CD4-positive, alpha-beta T cell treated with Interleukin-15 for 1 hour (primary cell): ENCODE data around the gene POMGNT2.
"Not testable (repeated sequence)": the region's sequence is repeated elsewhere in the genome, so short reads cannot be mapped to it uniquely, and the experiment has no call there.

Experiments
- DNase-seq: peaks from one replicate; pipeline ENCODE4 v3.0.0-alpha.2; 2020

The POMGNT2 gene

GRCh38 chr3:43075904-43076661 lies 29.8 kb downstream of the POMGNT2 start:
- DNase-seq: no peak

DNA sequence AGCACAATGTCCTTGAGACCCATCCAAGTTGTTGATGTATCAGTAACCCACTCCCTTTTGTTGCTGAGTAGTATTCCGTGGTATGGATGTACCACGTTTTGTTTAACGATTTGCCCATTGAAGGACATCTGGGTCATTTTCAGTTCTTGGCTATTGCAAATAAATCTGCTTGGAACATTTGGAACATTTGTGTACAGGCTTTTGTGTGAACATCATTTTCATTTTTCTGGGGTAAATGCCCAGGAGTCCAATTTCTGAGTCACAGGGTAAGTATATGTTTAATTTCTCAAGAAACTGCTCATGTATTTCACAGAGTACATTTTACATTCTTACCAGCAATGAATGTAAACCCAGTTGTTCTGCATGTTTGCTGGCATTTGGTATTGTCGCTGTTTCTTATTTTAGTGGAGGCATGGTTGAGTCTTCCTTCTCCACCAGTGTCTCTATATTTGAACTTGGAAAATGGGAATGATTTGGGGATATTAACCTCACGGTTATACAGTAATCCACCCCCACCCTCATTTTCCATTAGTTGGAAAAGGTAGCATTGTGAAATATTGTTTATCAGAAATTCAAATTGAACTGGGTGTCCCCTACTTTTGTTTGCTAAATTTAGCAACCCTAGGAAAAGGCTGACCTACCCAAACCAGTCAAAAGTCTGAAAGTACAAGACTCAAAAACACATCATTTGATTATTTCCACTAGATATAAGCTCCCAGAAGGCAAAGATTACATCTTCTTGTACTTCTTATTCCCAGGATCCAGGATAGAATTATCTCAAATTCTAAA lies 30.8 kb downstream of the POMGNT2 start:
- no peak for DNase-seq

DNA sequence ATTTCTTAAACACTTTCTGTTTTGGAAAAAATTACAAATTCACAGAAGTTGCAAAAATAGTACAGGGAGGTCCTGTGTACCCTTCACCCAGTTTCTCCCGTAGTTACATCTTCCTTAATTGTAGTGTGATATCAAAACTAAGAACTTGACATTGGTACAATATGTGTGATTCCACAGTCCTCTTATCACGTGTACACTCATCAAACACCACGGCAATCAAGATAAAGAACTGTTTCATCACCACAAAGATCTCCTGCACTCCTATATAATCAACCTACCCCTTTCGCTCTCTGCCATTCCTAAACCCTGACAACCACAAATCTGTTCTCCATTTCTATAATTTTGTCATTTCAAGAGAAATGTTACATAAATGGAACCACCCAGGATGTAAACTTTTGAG lies 31.4 kb downstream of the POMGNT2 start:
- no peak for DNase-seq

GRCh38 chr3:43073836-43074220 lies 32.1 kb downstream of the POMGNT2 start:
- no peak for DNase-seq

- DNase-seq: no peak
Observed at GRCh38 chr3:43073116-43073835, 32.6 kb downstream of the POMGNT2 start.

GRCh38 chr3:43072361-43072760 lies 33.5 kb downstream of the POMGNT2 start:
- no peak for DNase-seq

DNA sequence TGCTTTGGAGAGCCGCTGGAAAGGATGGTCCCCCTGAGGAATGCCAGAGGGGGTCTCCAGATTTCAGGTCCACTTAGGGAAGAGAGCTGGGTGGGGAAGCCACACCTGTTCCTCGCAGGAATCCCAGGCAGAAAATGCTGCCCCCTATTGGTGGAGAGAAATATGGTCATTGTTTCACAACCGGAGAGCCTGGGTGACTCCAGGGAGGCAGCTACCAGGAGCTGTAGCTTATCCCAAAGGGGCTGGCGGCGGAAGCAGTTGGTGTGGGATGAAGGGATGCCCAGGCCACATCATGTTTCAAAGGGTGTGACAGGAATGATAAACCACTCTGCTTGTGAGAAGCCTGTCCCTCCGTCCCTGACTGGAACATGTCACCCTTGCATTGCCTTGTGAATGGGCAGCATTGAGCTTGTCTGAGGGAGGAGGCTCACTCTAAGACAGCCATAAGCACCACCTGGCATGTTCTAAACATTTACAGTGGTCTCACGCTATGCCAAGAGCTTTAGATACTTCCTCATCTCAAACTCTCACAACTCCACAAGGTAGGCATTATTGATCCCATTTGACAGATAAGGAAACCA lies 34.5 kb downstream of the POMGNT2 start:
- DNase-seq: no peak

- DNase-seq: not testable (repeated sequence)
Observed at GRCh38 chr3:43070670-43071069, 35.2 kb downstream of the POMGNT2 start.

- no peak for DNase-seq
Observed at GRCh38 chr3:43063114-43063513, 42.8 kb downstream of the POMGNT2 start.

DNA sequence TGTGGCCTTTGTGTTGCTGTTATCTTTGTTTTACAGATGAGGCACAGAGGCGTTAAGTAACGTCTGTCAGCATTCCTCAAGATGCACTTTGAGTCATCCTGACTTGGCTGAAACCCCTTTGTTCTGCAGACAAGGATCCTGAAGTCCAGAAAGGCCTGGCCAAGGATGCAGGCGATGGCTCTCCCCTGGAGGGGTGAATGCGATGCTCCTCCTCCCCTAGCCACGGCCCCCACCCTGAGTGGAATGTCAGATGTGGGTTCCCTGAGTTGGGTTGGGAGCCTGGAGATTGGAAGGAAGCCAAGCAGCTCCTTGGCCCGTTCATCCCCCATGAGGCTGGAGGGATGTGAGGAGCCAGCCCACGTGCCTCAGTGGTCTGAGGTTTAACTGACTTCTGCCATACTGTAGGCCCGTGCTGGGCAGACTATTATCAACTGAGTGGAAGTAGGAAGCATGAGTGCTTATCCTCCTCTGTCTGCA lies 43.3 kb downstream of the POMGNT2 start:
- DNase-seq: no peak

DNA sequence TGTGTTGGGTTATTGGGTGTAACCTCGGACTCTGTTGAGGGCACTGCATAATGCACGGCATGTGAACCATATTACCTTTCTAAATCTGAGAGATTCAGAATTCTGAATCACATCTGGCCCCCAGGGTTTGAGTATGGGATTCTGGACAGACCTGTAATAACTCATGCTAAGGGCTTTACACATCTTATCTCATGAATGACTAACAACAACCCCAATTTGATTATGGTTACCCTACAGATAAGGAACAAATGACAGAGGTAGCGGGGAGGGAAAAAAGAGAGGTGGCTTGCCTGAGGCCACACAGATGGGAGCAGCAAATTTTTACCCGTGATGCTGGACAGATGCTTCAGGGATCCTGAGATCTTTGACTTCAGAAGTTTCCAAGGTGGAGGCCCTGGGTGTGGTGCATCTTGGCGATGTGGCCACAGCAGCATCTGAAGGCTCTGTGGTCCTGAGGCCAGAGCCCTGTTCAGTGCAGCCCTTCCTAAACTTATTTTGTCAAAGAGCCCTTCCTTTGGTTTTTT lies 43.8 kb downstream of the POMGNT2 start:
- no peak for DNase-seq

DNA sequence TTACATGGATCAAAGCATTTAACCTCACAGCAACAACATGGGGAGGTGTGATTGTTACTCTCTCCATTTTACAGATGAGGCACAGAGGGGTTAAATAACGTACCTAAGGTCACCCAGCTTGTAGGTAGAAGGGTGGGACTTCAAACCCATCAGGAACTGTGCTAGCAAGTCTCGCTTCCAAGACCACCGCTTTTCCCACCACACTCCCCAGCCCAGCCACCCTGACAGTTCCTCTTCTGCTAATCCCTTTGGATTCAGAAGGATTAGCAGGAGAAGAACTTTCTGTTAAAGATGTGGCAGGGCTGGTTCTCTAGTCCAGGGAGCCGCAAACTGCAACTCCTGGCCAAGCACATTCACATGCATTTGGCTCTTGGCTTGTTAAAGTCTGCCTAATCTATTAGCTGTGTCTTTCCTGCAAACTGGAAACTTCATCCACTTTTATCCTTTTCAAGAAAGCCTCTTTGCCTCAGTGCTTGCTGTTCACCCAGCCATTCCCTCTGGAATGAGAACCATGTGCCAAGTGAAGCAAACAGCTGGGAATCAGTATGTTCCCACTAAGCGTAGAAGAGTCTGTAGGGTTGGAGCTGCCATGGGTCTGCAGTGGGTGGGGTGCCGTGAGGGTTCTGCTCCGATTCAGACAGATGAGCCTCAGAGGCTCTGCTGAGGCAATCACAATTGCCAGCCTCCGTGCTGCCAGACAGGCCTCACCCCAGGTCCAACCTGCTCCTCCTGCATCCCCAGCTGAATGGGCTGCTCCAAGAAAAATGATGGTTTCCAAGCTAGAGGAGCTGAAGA lies 44.6 kb downstream of the POMGNT2 start:
- no peak for DNase-seq

GRCh38 chr3:43059456-43059855 lies 46.4 kb downstream of the POMGNT2 start:
- DNase-seq: no peak

GRCh38 chr3:43055806-43056770 lies 49.8 kb downstream of the POMGNT2 start:
- DNase-seq: no peak

GRCh38 chr3:43055393-43055792 lies 50.5 kb downstream of the POMGNT2 start:
- DNase-seq: no peak

DNA sequence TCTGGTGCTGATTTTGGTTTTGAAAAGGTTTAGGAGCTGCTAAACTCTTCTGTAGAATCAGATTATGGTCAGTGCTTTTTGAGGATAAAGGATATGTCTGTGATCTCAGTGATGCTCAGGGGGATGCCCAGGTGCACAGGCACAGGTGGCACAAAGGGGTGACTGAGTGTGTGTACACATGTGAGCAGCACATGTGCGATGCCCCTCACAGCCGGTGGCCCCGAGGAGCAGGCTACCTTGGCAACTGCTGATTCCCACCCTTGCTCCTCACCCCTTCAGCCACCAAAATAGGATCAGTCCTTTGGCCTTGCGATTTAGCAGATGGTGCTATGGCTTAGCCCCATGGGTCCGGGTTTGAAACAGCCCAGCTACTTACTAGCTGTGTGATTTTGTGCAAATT lies 51.1 kb downstream of the POMGNT2 start:
- DNase-seq: no peak

- no peak for DNase-seq
Observed at GRCh38 chr3:43053291-43053690, 52.6 kb downstream of the POMGNT2 start.

GRCh38 chr3:43048470-43048869 lies 57.4 kb downstream of the POMGNT2 start:
- no peak for DNase-seq

- DNase-seq: no peak
Observed at GRCh38 chr3:43046583-43046982, 59.3 kb downstream of the POMGNT2 start.

- not testable (repeated sequence) for DNase-seq
Observed at GRCh38 chr3:43045079-43045478, 60.8 kb downstream of the POMGNT2 start.

DNA sequence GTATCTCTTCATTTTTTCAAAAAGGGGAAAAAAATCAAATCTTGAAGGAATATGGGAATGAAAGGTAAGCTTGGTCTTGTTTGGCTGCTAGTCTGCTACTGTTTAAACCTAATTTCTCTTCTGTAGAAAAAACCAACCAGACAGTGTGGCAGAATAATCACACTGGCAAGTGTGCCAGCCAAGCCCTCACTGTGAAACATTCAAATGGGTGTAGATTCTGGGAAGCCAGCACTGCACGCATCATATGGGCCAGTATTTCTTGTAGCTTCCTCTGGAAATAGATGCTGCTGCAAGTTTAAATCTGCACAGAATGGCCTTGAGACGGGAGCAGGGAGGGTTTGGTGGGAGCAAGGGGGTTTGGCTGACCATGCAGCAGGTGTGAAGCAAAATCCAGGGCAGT lies 62.1 kb downstream of the POMGNT2 start:
- DNase-seq: no peak
